DOHH2 (cell line): ENCODE data around the gene MACROD2.

Experiments
- H3F3A ChIP-seq: fragments of 200-600 bp; sonication (generic), shearing (Covaris generic); 2 replicates; pipeline ENCODE4 v1.6.0; 2016; ENCODE audit warnings: antibody characterized with exemption, mild to moderate bottlenecking; ENCODE audit not compliant: control insufficient read depth, insufficient read depth
- H3K27ac ChIP-seq: fragments of 200-600 bp; sonication (generic); 2 replicates; pipeline ENCODE4 v1.5.1; 2014; ENCODE audit warnings: low read depth, mild to moderate bottlenecking, low read length, moderate library complexity
- H3K27me3 ChIP-seq: fragments of 200-600 bp; sonication (generic); 2 replicates; pipeline ENCODE4 v1.6.1; 2014; ENCODE audit warnings: mild to moderate bottlenecking, low read length, mixed read lengths; ENCODE audit not compliant: control insufficient read depth
- H3K36me3 ChIP-seq: fragments of 200-600 bp; sonication (generic); 2 replicates; pipeline ENCODE4 v1.6.1; 2014; ENCODE audit warnings: mild to moderate bottlenecking, low read length, moderate library complexity, mixed read lengths; ENCODE audit not compliant: control insufficient read depth
- H3K4me1 ChIP-seq: fragments of 200-600 bp; sonication (generic); 2 replicates; pipeline ENCODE4 v1.6.1; 2014; ENCODE audit warnings: mild to moderate bottlenecking, low read length, mixed read lengths; ENCODE audit not compliant: control insufficient read depth
- H3K4me2 ChIP-seq: fragments of 200-600 bp; sonication (generic); 2 replicates; pipeline ENCODE4 v1.6.0; 2014; ENCODE audit warnings: mild to moderate bottlenecking, low read length, moderate library complexity
- H3K4me3 ChIP-seq: fragments of 200-600 bp; sonication (generic); 2 replicates; pipeline ENCODE4 v1.5.1; 2014; ENCODE audit warnings: mild to moderate bottlenecking, low read length, mixed read lengths
- H3K79me2 ChIP-seq: fragments of 200-600 bp; sonication (generic); 2 replicates; pipeline ENCODE4 v1.6.1; 2014; ENCODE audit warnings: mild to moderate bottlenecking, low read length, mixed read lengths; ENCODE audit not compliant: control insufficient read depth
- H3K9me2 ChIP-seq: fragments of 200-600 bp; sonication (generic); replicated peaks from 2 replicates; pipeline ENCODE4 v1.6.1; 2014; ENCODE audit warnings: mild to moderate bottlenecking, low read length, mixed read lengths; ENCODE audit not compliant: control insufficient read depth
- H3K9me3 ChIP-seq: fragments of 200-600 bp; sonication (generic); 2 replicates; pipeline ENCODE4 v1.6.1; 2014; ENCODE audit warnings: antibody characterized with exemption, low read length, mixed read lengths; ENCODE audit not compliant: control insufficient read depth, insufficient read depth
- H4K20me1 ChIP-seq: fragments of 200-600 bp; sonication (generic); 2 replicates; pipeline ENCODE4 v1.6.0; 2014; ENCODE audit warnings: low read depth, mild to moderate bottlenecking, antibody characterized with exemption, low read length, moderate library complexity; ENCODE audit not compliant: control insufficient read depth, insufficient read depth
- EZH2phosphoT487 ChIP-seq: fragments of 200-600 bp; sonication (generic); IDR thresholded peaks from 2 replicates; pipeline ENCODE4 v1.6.1; 2017; ENCODE audit warnings: borderline replicate concordance, mild to moderate bottlenecking, antibody characterized with exemption, low read length, moderate library complexity, mixed read lengths
- TF ChIP-seq, protein P1 (sequence below): fragments of 200-600 bp; sonication (generic); IDR thresholded peaks from one replicate; pipeline ENCODE4 v1.5.1; 2014; ENCODE audit warnings: antibody characterized with exemption, mild to moderate bottlenecking, low read depth, low read length; ENCODE audit not compliant: poor library complexity, severe bottlenecking

The MACROD2 gene

DNA sequence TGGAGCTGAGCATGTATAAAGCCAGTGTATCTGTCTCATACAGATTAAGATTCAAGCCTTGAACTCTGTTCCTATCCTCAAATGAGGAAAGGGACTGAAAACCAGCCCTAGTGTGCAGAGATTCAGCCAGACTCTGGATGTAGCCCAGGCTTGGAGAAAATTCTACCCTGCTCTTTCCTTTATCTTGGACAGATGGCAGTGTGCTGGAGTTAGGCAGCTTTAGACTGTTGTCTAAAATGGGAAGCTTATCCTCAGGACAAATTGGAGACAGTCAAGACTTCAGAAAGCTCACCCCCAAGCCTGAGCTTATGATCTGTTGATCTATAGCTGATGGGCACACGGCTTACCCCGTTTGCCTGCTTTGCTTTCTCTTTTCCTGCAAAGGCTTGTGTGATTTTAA, 1520.4 kb downstream of the MACROD2 start:
- Histone ChIP-seq H4K20me1 (no peaks in the 10 kb centered on the region), H3K4me3 (no peak overlapping the region), H3F3A (no peaks in the 10 kb centered on the region), H3K9me3 (no peaks in the 10 kb centered on the region), H3K4me1 (no peaks in the 10 kb centered on the region), H3K4me2 (no peak overlapping the region), H3K27me3 (no peaks in the 10 kb centered on the region), H3K79me2 (no peaks in the 10 kb centered on the region), H3K36me3 (no peaks in the 10 kb centered on the region), H3K9me2 (no peaks in the 10 kb centered on the region), H3K27ac (no peak overlapping the region)
- TF ChIP-seq EZH2phosphoT487: no peak
- TF ChIP-seq, protein P1, sequence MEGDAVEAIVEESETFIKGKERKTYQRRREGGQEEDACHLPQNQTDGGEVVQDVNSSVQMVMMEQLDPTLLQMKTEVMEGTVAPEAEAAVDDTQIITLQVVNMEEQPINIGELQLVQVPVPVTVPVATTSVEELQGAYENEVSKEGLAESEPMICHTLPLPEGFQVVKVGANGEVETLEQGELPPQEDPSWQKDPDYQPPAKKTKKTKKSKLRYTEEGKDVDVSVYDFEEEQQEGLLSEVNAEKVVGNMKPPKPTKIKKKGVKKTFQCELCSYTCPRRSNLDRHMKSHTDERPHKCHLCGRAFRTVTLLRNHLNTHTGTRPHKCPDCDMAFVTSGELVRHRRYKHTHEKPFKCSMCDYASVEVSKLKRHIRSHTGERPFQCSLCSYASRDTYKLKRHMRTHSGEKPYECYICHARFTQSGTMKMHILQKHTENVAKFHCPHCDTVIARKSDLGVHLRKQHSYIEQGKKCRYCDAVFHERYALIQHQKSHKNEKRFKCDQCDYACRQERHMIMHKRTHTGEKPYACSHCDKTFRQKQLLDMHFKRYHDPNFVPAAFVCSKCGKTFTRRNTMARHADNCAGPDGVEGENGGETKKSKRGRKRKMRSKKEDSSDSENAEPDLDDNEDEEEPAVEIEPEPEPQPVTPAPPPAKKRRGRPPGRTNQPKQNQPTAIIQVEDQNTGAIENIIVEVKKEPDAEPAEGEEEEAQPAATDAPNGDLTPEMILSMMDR: no peak

DNA sequence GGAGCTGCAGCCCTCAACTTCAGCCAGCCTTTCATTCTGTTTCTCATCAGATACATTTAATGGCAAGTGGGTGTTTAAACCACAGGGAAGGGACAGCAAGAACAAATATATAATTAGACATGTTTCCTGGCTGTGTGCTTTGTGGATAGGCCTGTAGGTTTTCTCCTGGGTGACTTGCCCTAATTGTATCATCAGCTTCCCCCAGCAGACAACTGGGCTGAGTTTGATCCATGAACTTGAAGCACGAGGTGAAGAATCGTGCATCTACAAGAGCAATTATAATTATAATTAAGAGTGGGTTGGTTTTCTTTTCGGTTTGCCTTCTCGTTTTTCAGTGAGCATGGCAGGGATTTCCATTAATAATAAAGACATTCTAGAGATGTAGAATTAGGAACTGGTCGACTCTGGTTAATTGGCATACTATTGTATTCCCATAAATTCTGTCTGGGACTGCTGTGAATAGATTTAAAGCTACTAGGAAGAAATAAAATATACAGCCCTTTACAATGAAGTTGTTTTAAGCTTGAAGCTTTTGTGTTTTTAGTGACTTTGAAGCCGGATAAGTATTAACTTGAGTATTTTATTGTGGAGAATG, 1525.7 kb downstream of the MACROD2 start:
- Histone ChIP-seq H3F3A (no peaks in the 10 kb centered on the region), H4K20me1 (no peaks in the 10 kb centered on the region), H3K27me3 (no peaks in the 10 kb centered on the region), H3K36me3 (no peaks in the 10 kb centered on the region), H3K9me2 (no peaks in the 10 kb centered on the region), H3K4me3 (no peak overlapping the region), H3K9me3 (no peaks in the 10 kb centered on the region), H3K4me1 (no peaks in the 10 kb centered on the region), H3K79me2 (no peaks in the 10 kb centered on the region), H3K4me2 (no peak overlapping the region), H3K27ac (no peak overlapping the region)
- TF ChIP-seq, protein P1: no peak
- no peak for TF ChIP-seq EZH2phosphoT487

DNA sequence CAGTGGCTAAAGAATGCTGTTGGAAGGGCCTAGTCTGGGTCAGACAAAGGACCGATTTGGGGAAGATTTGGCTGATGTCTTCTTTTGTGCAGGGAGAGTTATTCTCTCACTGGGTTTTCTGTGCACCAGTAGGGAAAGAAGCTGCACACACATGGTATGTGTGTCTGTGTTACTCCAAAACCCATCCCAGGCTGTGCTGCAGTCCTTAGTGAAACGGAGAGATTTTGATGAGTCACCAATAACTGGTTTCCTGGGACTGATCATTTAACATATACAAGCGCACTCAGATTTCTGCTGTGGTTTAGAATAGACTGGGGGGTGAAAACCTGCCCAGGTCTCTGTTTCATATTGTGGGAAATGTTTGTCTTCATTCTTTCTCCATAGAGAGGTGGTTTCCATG, 1528.1 kb downstream of the MACROD2 start:
- Histone ChIP-seq H4K20me1 (no peaks in the 10 kb centered on the region), H3K27me3 (no peaks in the 10 kb centered on the region), H3K4me2 (no peak overlapping the region), H3K9me2 (no peaks in the 10 kb centered on the region), H3K27ac (no peak overlapping the region), H3K4me3 (no peak overlapping the region), H3K36me3 (no peaks in the 10 kb centered on the region), H3K4me1 (no peaks in the 10 kb centered on the region), H3K9me3 (no peaks in the 10 kb centered on the region), H3F3A (no peaks in the 10 kb centered on the region), H3K79me2 (no peaks in the 10 kb centered on the region)
- TF ChIP-seq EZH2phosphoT487: no peak
- TF ChIP-seq, protein P1: no peak
